Measurements from ENCODE around the gene BTBD19. TPM values are rescaled to one million over a fixed set of nuclear protein-coding genes. Genes with fewer than 3 reads are reported as not detected.
A peak's percentile ranks its signal among the peaks of the same experiment; 100 is the strongest.

BTBD19 gene
- total and polyA plus RNA-seq, 2 experiments from 2014 or later, result 0.98 to 1.3 TPM

DNA sequence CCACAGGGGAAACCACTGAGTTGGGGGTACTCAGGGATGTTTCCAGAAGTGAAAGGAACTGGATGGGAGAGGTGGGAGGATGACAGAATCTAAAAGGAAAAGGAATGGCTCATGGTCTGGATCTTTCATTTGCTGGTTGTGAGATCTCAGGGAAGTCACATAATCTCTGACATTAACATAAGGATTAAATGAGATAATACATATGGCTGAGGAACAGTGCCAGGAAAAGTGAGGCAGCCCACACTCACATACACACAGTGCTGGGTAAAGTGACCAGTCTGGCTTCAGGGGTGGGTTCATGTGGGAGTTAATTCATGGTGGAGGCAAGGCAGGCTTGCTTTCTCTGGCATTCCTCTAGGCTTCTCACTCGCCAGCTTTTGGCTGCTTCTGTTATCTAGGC is 38.7 kb downstream of the BTBD19 start:
- no peaks in the 10 kb centered on the region for H3K9me3 ChIP-seq (ENCODE audit: low read depth)
- no peaks in the 10 kb centered on the region for H3K27me3 ChIP-seq
- no peak overlapping the region for H3K27ac ChIP-seq
- DNase-seq (ENCODE audit: low read depth in 1 of 2, low spot score in 1 of 2), result no peak
- no peaks in the 10 kb centered on the region for H3K4me1 ChIP-seq (ENCODE audit: low read depth)
- no peak overlapping the region for H3K4me3 ChIP-seq
- TF ChIP-seq, protein P1, sequence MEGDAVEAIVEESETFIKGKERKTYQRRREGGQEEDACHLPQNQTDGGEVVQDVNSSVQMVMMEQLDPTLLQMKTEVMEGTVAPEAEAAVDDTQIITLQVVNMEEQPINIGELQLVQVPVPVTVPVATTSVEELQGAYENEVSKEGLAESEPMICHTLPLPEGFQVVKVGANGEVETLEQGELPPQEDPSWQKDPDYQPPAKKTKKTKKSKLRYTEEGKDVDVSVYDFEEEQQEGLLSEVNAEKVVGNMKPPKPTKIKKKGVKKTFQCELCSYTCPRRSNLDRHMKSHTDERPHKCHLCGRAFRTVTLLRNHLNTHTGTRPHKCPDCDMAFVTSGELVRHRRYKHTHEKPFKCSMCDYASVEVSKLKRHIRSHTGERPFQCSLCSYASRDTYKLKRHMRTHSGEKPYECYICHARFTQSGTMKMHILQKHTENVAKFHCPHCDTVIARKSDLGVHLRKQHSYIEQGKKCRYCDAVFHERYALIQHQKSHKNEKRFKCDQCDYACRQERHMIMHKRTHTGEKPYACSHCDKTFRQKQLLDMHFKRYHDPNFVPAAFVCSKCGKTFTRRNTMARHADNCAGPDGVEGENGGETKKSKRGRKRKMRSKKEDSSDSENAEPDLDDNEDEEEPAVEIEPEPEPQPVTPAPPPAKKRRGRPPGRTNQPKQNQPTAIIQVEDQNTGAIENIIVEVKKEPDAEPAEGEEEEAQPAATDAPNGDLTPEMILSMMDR (IDR thresholded peaks at IDR 0.05; ENCODE audit: low read depth, low read length), result no peak
- H3K36me3 ChIP-seq, result no peaks in the 10 kb centered on the region

DNA sequence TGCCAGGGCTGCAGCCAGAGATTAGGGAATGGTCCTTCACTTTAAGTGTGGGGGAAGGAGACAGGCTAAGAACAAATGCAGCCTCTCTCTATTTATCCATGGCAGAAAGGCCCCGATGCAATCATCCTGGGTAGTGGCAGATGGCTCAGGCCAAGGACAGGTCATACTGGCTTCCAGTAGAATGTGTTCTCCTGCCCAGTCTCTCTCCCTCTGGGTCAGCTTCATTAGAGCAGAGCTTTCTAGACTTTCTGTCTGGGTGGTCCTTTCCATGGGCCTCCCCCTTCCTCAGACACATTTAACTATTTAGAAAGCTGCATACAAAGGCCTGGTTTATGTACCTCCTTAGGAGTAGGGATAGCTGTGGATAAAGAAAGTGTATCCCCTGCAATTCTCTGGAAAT is 39.5 kb downstream of the BTBD19 start:
- no peak overlapping the region for H3K4me3 ChIP-seq
- no peaks in the 10 kb centered on the region for H3K36me3 ChIP-seq
- TF ChIP-seq, protein P1 (IDR thresholded peaks at IDR 0.05; ENCODE audit: low read depth, low read length), result no peak
- no peaks in the 10 kb centered on the region for H3K9me3 ChIP-seq (ENCODE audit: low read depth)
- no peaks in the 10 kb centered on the region for H3K4me1 ChIP-seq (ENCODE audit: low read depth)
- no peak for DNase-seq (ENCODE audit: low read depth in 1 of 2, low spot score in 1 of 2)
- no peaks in the 10 kb centered on the region for H3K27me3 ChIP-seq
- H3K27ac ChIP-seq, result no peak overlapping the region

DNA sequence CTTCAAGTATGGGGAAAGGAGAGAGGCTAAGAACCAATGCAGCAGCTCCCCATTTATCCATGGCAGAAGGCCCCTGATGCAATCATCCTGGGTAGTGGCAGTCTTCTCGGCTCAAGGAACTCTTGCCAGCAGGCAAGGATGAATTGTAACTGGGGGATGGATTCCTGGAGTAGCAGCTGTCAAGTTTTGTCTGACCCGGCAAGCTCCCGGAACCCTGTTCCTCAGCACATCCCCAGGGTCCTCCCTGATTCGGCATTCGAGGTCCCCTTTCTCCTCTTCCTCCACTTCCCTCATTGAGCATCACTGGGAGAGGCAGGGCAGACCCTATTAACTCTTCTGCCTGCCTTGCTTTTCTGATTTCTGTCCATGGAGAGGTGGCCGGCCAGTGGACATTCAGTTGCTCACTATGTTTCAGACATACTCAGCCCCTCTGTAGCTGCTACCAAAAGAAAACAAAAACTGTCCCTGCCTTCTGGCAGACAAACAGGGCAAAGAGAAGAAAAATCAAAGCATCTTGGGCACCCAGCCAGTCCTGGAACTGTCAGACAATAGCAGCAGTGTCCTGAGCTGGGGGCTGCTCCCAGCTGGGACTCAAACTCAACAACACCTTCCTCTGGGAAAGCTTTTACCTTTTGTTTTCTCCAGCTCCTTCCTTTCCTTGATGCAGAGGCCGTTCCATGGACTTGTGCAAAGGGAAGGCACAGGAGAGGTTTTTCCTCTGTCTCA is 40.3 kb downstream of the BTBD19 start:
- H3K27me3 ChIP-seq, result no peaks in the 10 kb centered on the region
- H3K9me3 ChIP-seq (ENCODE audit: low read depth), result no peaks in the 10 kb centered on the region
- no peak overlapping the region for H3K4me3 ChIP-seq
- peak in 1 of 2 donors; percentile 38 for DNase-seq (ENCODE audit: low read depth in 1 of 2, low spot score in 1 of 2)
- TF ChIP-seq, protein P1 (IDR thresholded peaks at IDR 0.05; ENCODE audit: low read depth, low read length), result no peak
- H3K27ac ChIP-seq, result no peak overlapping the region
- H3K36me3 ChIP-seq, result no peaks in the 10 kb centered on the region
- no peaks in the 10 kb centered on the region for H3K4me1 ChIP-seq (ENCODE audit: low read depth)

DNA sequence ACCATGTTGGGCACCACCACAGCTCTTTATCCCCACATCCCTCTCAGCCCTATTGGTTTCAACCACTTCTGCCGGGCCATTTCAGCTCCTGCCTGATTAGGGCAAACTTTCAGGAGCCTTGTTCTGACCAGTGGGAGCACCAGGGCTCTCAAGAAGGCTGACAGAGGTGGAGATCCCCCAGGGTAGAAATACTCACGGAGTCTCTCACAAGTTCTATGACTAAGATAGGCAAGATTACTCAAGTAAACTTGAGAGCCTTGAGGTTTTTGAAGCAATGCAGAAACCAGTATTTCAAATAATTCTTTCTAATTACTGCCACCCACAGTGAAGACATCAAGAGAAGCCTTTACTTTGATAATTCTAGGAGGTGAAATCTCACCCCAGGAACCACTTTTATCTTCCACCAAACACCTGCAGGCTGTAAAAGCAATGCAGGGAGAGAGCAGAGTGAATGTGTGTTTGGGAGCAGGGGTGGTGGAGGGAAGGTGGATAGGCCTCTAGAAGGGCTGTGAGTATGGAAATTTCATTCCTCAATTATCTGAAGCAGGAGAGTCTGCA is 41.3 kb downstream of the BTBD19 start:
- no peak for DNase-seq (ENCODE audit: low read depth in 1 of 2, low spot score in 1 of 2)
- Histone ChIP-seq H3K36me3 (no peaks in the 10 kb centered on the region), H3K27me3 (no peaks in the 10 kb centered on the region), H3K27ac (no peak overlapping the region), H3K4me3 (no peak overlapping the region), H3K9me3 (ENCODE audit: low read depth) (no peaks in the 10 kb centered on the region), H3K4me1 (ENCODE audit: low read depth) (no peaks in the 10 kb centered on the region)
- TF ChIP-seq, protein P1 (IDR thresholded peaks at IDR 0.05; ENCODE audit: low read depth, low read length), result no peak

DNA sequence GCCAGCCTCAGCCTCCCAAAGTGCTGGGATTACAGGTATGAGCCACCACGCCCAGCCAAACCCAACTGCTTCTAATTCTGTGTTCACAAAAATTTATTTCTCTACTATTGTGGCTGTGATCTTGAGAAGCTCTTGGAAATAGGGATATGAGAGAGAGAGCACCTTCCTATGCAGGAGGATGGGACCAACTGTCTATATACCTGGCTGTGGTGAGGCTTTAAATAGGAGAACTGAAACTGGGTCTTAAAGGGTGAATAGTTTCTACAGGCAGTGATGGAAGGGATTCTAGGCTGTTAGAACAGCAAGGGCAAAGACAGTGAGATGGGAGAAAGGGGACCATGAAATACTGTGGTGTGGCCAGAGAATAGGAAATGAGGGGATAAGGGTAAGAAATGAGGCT is 43.0 kb downstream of the BTBD19 start:
- H3K4me3 ChIP-seq, result no peak overlapping the region
- TF ChIP-seq, protein P1 (IDR thresholded peaks at IDR 0.05; ENCODE audit: low read depth, low read length), result no peak
- H3K27ac ChIP-seq, result no peak overlapping the region
- no peaks in the 10 kb centered on the region for H3K27me3 ChIP-seq
- H3K4me1 ChIP-seq (ENCODE audit: low read depth), result no peaks in the 10 kb centered on the region
- no peak for DNase-seq (ENCODE audit: low read depth in 1 of 2, low spot score in 1 of 2)
- H3K36me3 ChIP-seq, result no peaks in the 10 kb centered on the region
- no peaks in the 10 kb centered on the region for H3K9me3 ChIP-seq (ENCODE audit: low read depth)
